Mammary epithelial cell (primary cell): ENCODE data around the gene RAX2.

Source experiments
- CTCF ChIP-seq, 2 donors: IDR thresholded peaks in 1 of 2; conservative IDR thresholded peaks in 1 of 2; 2 replicates each; pipeline ENCODE4 v1.5.1; 2011 to 2012; ENCODE audit warnings: inconsistent platforms in 2 of 2, low read length in 2 of 2, mild to moderate bottlenecking in 2 of 2, control low read depth in 1 of 2, low read depth in 1 of 2; ENCODE audit not compliant: insufficient read depth in 1 of 2; ENCODE audit errors: extremely low read depth in 1 of 2
- EZH2 ChIP-seq: IDR thresholded peaks from 2 replicates; pipeline ENCODE4 v1.6.1; 2012; ENCODE audit warnings: low read length, inconsistent platforms, borderline replicate concordance

DNA sequence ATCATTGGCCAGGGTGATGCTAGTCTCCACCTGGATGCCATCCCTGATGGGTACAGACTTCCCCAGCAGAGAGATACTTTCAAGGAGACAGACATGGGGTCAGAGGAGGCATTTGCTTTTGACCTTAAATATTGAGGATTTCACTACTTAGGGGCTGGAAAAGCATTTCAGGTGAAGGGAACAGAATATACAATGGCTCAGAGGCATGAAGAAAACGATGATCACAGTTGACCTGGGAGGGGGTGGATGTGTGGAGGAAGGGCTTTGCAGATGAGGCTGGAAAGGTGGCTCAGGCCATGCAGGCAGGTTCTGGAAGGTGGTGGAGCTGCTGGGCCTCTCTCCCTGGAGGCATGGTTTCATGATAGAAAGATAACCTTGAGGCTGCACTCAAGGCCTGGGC, 10.3 kb upstream of the RAX2 start:
- no peak for TF ChIP-seq CTCF (conservative IDR thresholded peaks at IDR 0.05 in 1 of 2, IDR thresholded peaks at IDR 0.05 in 1 of 2; ENCODE audit: extremely low read depth in 1 of 2, insufficient read depth in 1 of 2, low read depth in 1 of 2, low read length in 2 of 2)
- TF ChIP-seq EZH2 = no peak
